Gastroesophageal sphincter (tissue), 4 donors: ENCODE data around the gene ENO3. TPM values are rescaled to one million over a fixed set of nuclear protein-coding genes. Genes with fewer than 3 reads are reported as not detected.
"Not testable (repeated sequence)": the region's sequence is repeated elsewhere in the genome, so short reads cannot be mapped to it uniquely, and the experiment has no call there.

Experiments used
- ATAC-seq: fragments of 150-250 bp; one replicate; pipeline ENCODE4 v1.9.1; 2016; ENCODE audit warnings: mild to moderate bottlenecking, moderate library complexity
- H3K27ac ChIP-seq, 4 donors: fragments of 200-600 bp; sonication (generic) in 3 of 4; 1 replicate in 3 of 4; 2 replicates in 1 of 4; pipeline ENCODE4 v1.5.1; 2016 to 2019
- H3K27me3 ChIP-seq: fragments of 200-600 bp; sonication (generic); one replicate; pipeline ENCODE4 v1.5.1; 2019
- H3K36me3 ChIP-seq, 2 donors: fragments of 200-600 bp; sonication (generic); one replicate each; pipeline ENCODE4 v1.5.1; 2019; ENCODE audit warnings: control low read depth in 1 of 2
- H3K4me1 ChIP-seq, 3 donors: fragments of 200-600 bp; sonication (generic); 1 replicate in 2 of 3; 2 replicates in 1 of 3; pipeline ENCODE4 v1.5.1; 2016 to 2019; ENCODE audit warnings: control low read depth in 2 of 3
- H3K4me3 ChIP-seq, 2 donors: fragments of 200-600 bp; sonication (generic); one replicate each; pipeline ENCODE4 v1.5.1; 2019; ENCODE audit warnings: mild to moderate bottlenecking in 1 of 2, moderate library complexity in 1 of 2
- H3K9me3 ChIP-seq, 3 donors: fragments of 200-600 bp; sonication (generic); one replicate each; pipeline ENCODE4 v1.5.1; 2017 to 2019; ENCODE audit warnings: control low read depth in 2 of 3
- CTCF ChIP-seq, 4 experiments: fragments of 200-600 bp in 2 of 4; fragments of 450-650 bp in 2 of 4; sonication (generic) in 1 of 4; IDR thresholded peaks; one replicate each; pipeline ENCODE4 v1.5.1; 2017 to 2019; ENCODE audit warnings: antibody characterized with exemption in 4 of 4, mild to moderate bottlenecking in 2 of 4, moderate library complexity in 2 of 4
- EP300 ChIP-seq: sonication (generic); formaldehyde crosslinking; IDR thresholded peaks from one replicate; pipeline ENCODE4 v1.6.1; 2017; ENCODE audit warnings: antibody characterized with exemption, mild to moderate bottlenecking
- POLR2A ChIP-seq, 2 donors: fragments of 450-650 bp; IDR thresholded peaks; one replicate each; pipeline ENCODE4 v1.6.1; 2017; ENCODE audit warnings: antibody characterized with exemption in 2 of 2, mild to moderate bottlenecking in 2 of 2, moderate library complexity in 1 of 2
- POLR2AphosphoS5 ChIP-seq: sonication (generic); formaldehyde crosslinking; IDR thresholded peaks from one replicate; pipeline ENCODE4 v1.6.1; 2017; ENCODE audit warnings: antibody characterized with exemption
- WGBS, 2 donors: methylation state at CpG; one replicate each; pipeline ENCODE4 v1.1.5; 2018; ENCODE audit warnings: low coverage in 1 of 2; 5-methylcytosine and 5-hydroxymethylcytosine counted together
- total RNA-seq, 4 donors: library from RNA; depleted of rRNA; stranded (reverse); fragments of >200 nt; gene quantifications; one replicate each; pipeline ENCODE4 v1.1.0, GENCODE V29; 2016

Gene ENO3
- total RNA-seq, 4 donors from 2014 or later, result 1.5 to 16.2 (median 7.6) TPM

- Histone ChIP-seq H3K4me1 (no peaks in the 10 kb centered on the region), H3K9me3 (no peaks in the 10 kb centered on the region), H3K36me3 (no peaks in the 10 kb centered on the region), H3K27me3 (no peaks in the 10 kb centered on the region), H3K27ac (no peak overlapping the region), H3K4me3 (no peak overlapping the region)
- ATAC-seq, result no peak
- WGBS, 2 donors, result 80 to 88% methylated on average over 9 of the region's 10 CpGs
- TF ChIP-seq POLR2A (IDR thresholded peaks at IDR 0.05) (no peak), EP300 (no peak), CTCF (IDR thresholded peaks at IDR 0.05) (no peak)
These were observed 30.4 kb upstream of the ENO3 start for GRCh38 chr17:4920351-4921048.

- TF ChIP-seq POLR2A (IDR thresholded peaks at IDR 0.05) (no peak), POLR2AphosphoS5 (no peak), EP300 (no peak), CTCF (IDR thresholded peaks at IDR 0.05) (no peak)
- Histone ChIP-seq H3K27ac (no peak overlapping the region), H3K4me1 (no peaks in the 10 kb centered on the region), H3K9me3 (no peaks in the 10 kb centered on the region), H3K4me3 (no peak overlapping the region), H3K36me3 (no peaks in the 10 kb centered on the region), H3K27me3 (no peaks in the 10 kb centered on the region)
- ATAC-seq, result no peak
- 50 to 71% methylated on average over 1 of the region's 4 CpGs for WGBS, 2 donors
These were observed 29.6 kb upstream of the ENO3 start for GRCh38 chr17:4921320-4921719.

GRCh38 chr17:4926577-4927335 is 24.2 kb upstream of the ENO3 start:
- not testable (repeated sequence) for H3K9me3 ChIP-seq, H3K4me1 ChIP-seq, H3K36me3 ChIP-seq, H3K4me3 ChIP-seq, H3K27ac ChIP-seq, ATAC-seq, H3K27me3 ChIP-seq
- WGBS, 2 donors, result 78 to 82% methylated on average over 12 to 14 of the region's 24 CpGs

GRCh38 chr17:4928881-4929280 is 22.0 kb upstream of the ENO3 start:
- no peaks in the 10 kb centered on the region for H3K27me3 ChIP-seq
- H3K27ac ChIP-seq, result no peak overlapping the region
- no peaks in the 10 kb centered on the region for H3K9me3 ChIP-seq
- H3K4me1 ChIP-seq, result peaks cover 0 to 5% (median 0%) of the 10 kb centered on the region in 3 donors
- WGBS, 2 donors, result 98 to 99% methylated on average over 11 to 15 of the region's 18 CpGs
- TF ChIP-seq POLR2A (IDR thresholded peaks at IDR 0.05) (no peak), CTCF (IDR thresholded peaks at IDR 0.05) (no peak), EP300 (no peak), POLR2AphosphoS5 (no peak)
- H3K4me3 ChIP-seq, result no peak overlapping the region
- no peak for ATAC-seq
- H3K36me3 ChIP-seq, result no peaks in the 10 kb centered on the region

GRCh38 chr17:4931963-4932362 is 19.0 kb upstream of the ENO3 start, which contains the start of gene GP1BA:
GP1BA (plus strand) TSS chr17:4932277; CDS start chr17:4932605, 328 bp downstream.
- no peak within 1 kb of the TSS for H3K27ac ChIP-seq
- TF ChIP-seq EP300, result no peak
- WGBS, 2 donors, result 16 to 71% methylated on average over 4 to 5 of the region's 14 CpGs
- peaks cover 0 to 13% (median 0%) of the 10 kb centered on the region in 3 donors for H3K4me1 ChIP-seq
- no peak for ATAC-seq
- no peaks in the 10 kb centered on the region for H3K9me3 ChIP-seq
- H3K27me3 ChIP-seq, result no peaks in the 10 kb centered on the region
- peaks cover 0 to 16% of the 10 kb centered on the region in 2 donors for H3K36me3 ChIP-seq
- no peak within 1 kb of the TSS for H3K4me3 ChIP-seq

GRCh38 chr17:4932756-4933155 is 18.2 kb upstream of the ENO3 start:
- Histone ChIP-seq H3K36me3 (peaks cover 0 to 24% of the 10 kb centered on the region in 2 donors), H3K4me1 (peaks cover 0 to 19% (median 0%) of the 10 kb centered on the region in 3 donors), H3K4me3 (no peak overlapping the region), H3K27me3 (no peaks in the 10 kb centered on the region), H3K9me3 (no peaks in the 10 kb centered on the region), H3K27ac (no peak overlapping the region)
- ATAC-seq, result no peak
- WGBS, 2 donors, result 92% methylated on average over 2 of the region's 12 CpGs; no CpG with 5 or more reads in 1 of the 2 donors
- TF ChIP-seq CTCF (IDR thresholded peaks at IDR 0.05) (no peak), EP300 (no peak), POLR2A (IDR thresholded peaks at IDR 0.05) (no peak), POLR2AphosphoS5 (no peak)
